Type B pancreatic cell (in vitro differentiated cells): ENCODE measurements around the gene TPRN. TPM values are rescaled to one million over a fixed set of nuclear protein-coding genes. Genes with fewer than 3 reads are reported as not detected.

Experiments
- DNase-seq: peaks from one replicate; pipeline ENCODE4 v3.0.0; 2021; ENCODE audit warnings: mixed read lengths; ENCODE audit not compliant: unreplicated experiment; ENCODE audit errors: extremely low spot score
- H3K27ac Mint-ChIP-seq: 2 replicates; pipeline ENCODE4 v1.8.0; 2021; ENCODE audit warnings: mild to moderate bottlenecking, mixed read lengths
- H3K27me3 Mint-ChIP-seq: 2 replicates; pipeline ENCODE4 v1.8.0; 2021; ENCODE audit warnings: mixed read lengths
- H3K36me3 Mint-ChIP-seq: 2 replicates; pipeline ENCODE4 v1.8.0; 2021; ENCODE audit warnings: mixed read lengths
- H3K4me1 Mint-ChIP-seq: one replicate; pipeline ENCODE4 v1.8.0; 2021; ENCODE audit warnings: mixed read lengths; ENCODE audit not compliant: unreplicated experiment
- H3K4me3 Mint-ChIP-seq: 2 replicates; pipeline ENCODE4 v1.8.0; 2021; ENCODE audit warnings: mild to moderate bottlenecking, mixed read lengths
- H3K9me3 Mint-ChIP-seq: 2 replicates; pipeline ENCODE4 v1.8.0; 2021; ENCODE audit warnings: mixed read lengths
- CTCF ChIP-seq: fragments of 200-600 bp; sonication (generic); conservative IDR thresholded peaks from 2 replicates; pipeline ENCODE4 v1.5.0; 2021; ENCODE audit warnings: antibody characterized with exemption, mild to moderate bottlenecking
- total RNA-seq: library from RNA; stranded (reverse); gene quantifications from 2 replicates; pipeline ENCODE4 v1.2.1, GENCODE V29; 2021; ENCODE audit warnings: low replicate concordance

TPRN gene
- total RNA-seq, 1 donor from 2014 or later, result 24.1 TPM

GRCh38 chr9:137236238-137236935 is 35.8 kb upstream of the TPRN start:
- H3K4me1 Mint-ChIP-seq, result peaks cover 9% of the 10 kb centered on the region
- peaks cover 4% of the 10 kb centered on the region for H3K36me3 Mint-ChIP-seq
- peak; percentile 93 for DNase-seq
- TF ChIP-seq CTCF, result peak; percentile 100
- peaks cover 4% of the 10 kb centered on the region for H3K27me3 Mint-ChIP-seq
- H3K4me3 Mint-ChIP-seq, result no peak overlapping the region
- no peak overlapping the region for H3K27ac Mint-ChIP-seq
- no peaks in the 10 kb centered on the region for H3K9me3 Mint-ChIP-seq

- peaks cover 5% of the 10 kb centered on the region for H3K4me1 Mint-ChIP-seq
- peak overlapping the region; percentile 46 for H3K27ac Mint-ChIP-seq
- H3K27me3 Mint-ChIP-seq, result no peaks in the 10 kb centered on the region
- H3K9me3 Mint-ChIP-seq, result no peaks in the 10 kb centered on the region
- DNase-seq, result no peak
- TF ChIP-seq CTCF, result peak; percentile 24
- H3K36me3 Mint-ChIP-seq, result no peaks in the 10 kb centered on the region
- peak overlapping the region; percentile 34 for H3K4me3 Mint-ChIP-seq
Measured at GRCh38 chr9:137235424-137236237, 35.1 kb upstream of the TPRN start.

GRCh38 chr9:137234758-137235423 is 34.4 kb upstream of the TPRN start:
- Mint-ChIP-seq H3K4me3 (peak overlapping the region; percentile 34), H3K36me3 (no peaks in the 10 kb centered on the region), H3K27me3 (no peaks in the 10 kb centered on the region), H3K4me1 (peaks cover 5% of the 10 kb centered on the region), H3K9me3 (no peaks in the 10 kb centered on the region), H3K27ac (peak overlapping the region; percentile 46)
- TF ChIP-seq CTCF, result no peak
- DNase-seq, result no peak

GRCh38 chr9:137234055-137234697 is 33.6 kb upstream of the TPRN start:
- no peaks in the 10 kb centered on the region for H3K36me3 Mint-ChIP-seq
- DNase-seq, result no peak
- TF ChIP-seq CTCF, result no peak
- H3K4me3 Mint-ChIP-seq, result no peak overlapping the region
- H3K9me3 Mint-ChIP-seq, result no peaks in the 10 kb centered on the region
- H3K27me3 Mint-ChIP-seq, result no peaks in the 10 kb centered on the region
- peaks cover 4% of the 10 kb centered on the region for H3K4me1 Mint-ChIP-seq
- no peak overlapping the region for H3K27ac Mint-ChIP-seq

- Mint-ChIP-seq H3K4me1 (no peaks in the 10 kb centered on the region), H3K36me3 (no peaks in the 10 kb centered on the region), H3K27ac (no peak overlapping the region), H3K4me3 (no peak overlapping the region), H3K9me3 (no peaks in the 10 kb centered on the region), H3K27me3 (no peaks in the 10 kb centered on the region)
- no peak for DNase-seq
- TF ChIP-seq CTCF, result no peak
Measured at GRCh38 chr9:137233143-137233980, 32.8 kb upstream of the TPRN start.
